NOMO-1 treated with DMSO at 0.1 percent for 48 hours (cell line): ENCODE results near the gene CAMTA1.

Experiments used
- DNase-seq: peaks from one replicate; lab custom pipeline; 2025; ENCODE audit not compliant: unreplicated experiment; lab: John Stamatoyannopoulos, UW

CAMTA1 gene

DNA sequence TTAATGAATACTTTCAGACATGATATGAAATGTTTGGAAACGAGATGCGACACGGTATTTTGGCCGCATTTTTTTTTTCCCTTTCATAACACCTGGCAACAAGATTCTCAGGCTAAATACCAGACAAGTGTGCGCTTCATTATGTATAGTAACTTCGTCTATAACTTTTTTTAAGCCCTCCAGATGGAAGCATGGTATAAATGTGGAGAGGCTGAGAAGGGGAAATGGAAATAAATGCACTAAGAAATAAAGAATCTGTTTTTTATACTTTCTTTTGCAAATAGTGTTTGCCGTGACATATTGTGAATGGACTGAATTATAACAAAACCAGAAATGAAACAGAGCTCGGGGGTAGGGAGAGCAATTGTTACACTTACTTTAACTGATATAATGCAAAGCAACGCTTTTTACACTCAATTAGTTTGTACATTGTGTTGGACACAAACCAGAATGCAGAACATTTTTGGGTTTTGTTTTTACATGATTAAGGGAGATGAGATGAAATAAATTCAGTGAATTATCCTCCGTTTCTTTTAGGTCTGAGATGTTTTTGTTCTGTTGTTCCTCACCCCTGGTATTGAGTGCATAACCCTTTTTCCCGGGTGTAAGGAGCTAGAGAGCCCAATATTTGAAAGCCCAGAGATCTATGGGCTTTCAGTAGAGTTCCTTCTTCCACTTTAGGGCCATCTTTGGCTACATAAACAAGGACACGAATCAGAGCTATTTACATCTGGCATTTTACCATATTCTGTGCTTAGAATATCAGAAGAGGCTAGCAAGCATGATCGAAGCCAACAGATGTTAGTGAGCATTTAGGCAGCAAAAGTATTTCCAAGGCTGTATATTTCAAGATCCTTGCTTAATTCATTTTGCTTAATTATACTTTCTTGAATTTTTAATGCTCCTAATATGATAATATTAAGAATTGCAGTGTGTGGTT, 478.0 kb downstream of the CAMTA1 start:
- DNase-seq = no peak

DNA sequence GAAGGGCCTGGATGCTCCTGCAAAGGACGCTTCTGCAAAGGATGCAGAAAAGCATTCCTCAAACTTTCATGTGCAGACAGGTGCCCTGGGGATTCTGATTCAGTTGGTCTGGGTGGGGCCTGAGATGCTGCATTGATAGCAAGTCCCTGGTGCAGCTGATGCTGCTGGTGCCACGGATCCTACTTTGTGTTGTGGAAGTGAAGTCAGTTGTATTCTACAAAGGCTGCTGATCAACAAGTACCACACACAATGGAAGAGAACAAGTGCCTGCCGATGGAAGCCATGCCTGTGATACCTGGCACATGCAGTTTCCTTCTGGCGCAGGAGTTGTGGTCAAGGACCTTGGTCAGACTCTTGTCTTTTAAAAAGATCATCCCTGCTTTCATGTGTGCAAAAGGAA, 478.8 kb downstream of the CAMTA1 start:
- DNase-seq = no peak

DNA sequence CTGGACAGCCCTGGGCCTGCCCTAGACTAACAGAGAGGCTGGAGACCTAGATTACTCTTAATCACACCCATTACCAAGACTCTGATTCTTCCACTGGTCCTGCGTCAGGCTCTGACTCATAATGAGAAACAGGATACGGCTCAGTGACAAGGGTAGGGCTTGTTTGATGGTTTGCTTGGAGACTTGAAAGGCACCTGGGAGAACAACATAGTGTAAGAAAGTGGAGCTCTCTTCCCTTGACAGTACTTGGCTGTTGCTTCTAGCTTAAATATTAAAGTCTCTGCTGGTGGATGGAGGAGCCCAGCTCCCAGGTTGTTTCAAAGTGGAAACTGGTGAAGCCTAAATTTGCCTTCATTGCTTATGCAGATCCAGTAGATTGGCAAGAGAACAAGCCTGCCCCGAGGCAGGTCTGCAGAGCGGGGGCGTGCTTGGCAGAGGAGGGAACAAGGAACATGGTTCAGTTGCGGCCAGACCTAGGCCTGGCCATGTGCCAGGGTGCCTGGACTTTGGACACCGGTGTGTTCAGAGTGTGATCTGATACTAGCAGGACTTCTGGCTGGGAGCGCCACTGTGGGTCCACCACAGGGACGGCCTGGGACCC, 480.6 kb downstream of the CAMTA1 start:
- no peak for DNase-seq

- no peak for DNase-seq
These were observed 481.3 kb downstream of the CAMTA1 start for GRCh38 chr1:7266561-7266960.

DNA sequence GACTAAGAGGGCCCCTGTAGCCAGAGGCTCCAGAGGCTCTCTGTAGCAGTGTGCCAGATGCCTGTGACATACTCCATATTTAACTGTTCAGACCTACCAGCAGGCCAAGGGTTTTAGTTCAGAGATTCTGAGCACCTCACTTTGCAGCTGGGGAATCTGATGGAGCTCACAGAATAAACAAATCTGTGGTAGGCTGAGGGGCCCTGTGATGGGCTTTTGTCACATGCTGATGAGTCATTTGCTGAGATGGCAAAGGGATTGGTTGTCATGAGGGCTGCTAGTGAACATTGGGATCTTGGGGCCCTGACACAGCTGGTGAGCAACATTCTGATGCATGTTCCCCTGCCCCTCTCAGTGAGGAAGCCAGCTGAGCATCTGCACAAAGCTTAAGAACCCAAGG, 482.2 kb downstream of the CAMTA1 start:
- no peak for DNase-seq

DNA sequence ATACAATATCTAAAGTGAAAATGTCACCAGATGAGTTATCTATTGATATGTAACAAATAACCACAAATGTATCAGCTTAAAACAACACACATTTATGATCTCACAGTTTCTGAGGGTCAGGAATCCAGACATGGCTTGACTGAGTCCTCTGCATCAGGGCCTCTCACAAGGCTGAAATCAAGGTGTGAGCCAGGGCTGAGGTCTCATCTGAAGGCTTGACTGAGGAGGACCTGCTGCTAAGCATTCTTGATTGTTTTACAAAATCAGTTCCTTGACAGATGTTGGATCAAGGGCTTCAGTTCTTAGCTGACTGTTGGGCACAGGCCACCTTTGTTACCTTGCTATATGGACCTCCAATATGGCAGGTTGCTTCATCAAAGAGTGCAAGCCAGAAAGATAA, 483.7 kb downstream of the CAMTA1 start:
- DNase-seq = no peak

- no peak for DNase-seq
These were observed 484.3 kb downstream of the CAMTA1 start for GRCh38 chr1:7269525-7269924.

DNA sequence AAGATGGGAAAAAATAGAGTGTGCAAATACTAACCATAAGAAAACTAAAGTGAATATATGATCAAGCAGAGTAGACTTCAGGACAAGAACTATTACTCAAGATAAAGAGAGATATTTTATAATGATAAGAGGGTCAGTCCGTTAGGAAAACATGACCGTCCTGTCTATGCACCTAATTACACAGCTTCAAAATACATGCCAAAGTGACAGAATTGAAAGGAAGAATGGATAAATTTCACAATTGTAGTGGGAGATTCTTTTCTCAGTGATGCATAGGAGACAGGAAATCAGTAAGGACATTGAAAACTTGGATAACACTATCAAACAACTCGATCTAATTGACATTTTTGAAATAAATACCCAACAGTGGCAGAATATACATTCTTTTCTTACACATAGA, 489.0 kb downstream of the CAMTA1 start:
- DNase-seq = no peak

- no peak for DNase-seq
These were observed 492.8 kb downstream of the CAMTA1 start for GRCh38 chr1:7278045-7278444.

DNA sequence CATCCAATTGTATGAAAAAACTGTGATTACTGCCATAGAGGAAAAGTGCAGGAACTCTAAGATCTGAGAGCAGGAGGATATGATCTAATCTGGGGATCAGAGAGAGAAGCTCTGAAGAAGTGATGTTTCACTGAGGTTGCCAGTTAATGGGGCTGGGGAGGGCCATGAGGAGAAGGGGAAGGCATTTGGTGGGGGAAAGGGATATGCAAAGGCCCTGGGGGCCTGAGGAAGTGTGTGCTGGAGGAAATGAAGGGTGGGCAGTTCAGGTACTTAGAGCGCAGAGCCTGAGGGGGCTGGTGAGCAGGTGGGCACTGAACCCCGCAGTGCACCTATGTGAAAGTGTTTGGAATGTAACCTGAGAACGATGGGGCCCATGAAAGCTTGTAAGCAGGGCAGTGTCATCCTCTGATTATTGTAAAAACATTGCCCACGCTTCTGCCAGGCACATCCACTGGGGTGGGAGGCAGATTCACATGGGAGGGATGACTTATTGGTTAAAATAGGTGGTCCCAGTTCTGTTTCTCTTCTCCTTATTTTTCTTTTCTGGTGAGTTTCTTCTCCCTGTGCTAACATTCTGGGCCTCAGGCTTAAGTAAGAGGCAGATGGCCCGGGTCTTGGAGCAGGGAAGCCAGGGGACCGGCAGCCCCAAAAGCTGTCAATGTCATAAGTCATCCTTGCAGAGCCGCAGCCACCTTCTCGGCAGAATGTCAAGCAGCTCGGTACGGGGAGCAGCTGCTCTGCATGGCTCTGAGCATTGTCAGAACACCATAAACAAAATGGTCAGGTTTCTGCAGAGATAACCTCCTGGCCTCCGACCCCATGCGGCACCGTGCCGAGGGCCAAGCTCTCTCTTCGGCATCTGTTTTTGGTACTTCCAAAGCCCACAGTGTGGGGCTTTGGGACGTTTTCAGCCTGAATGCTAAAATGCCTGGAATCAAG, 493.8 kb downstream of the CAMTA1 start:
- DNase-seq = no peak

- DNase-seq = no peak
These were observed 494.5 kb downstream of the CAMTA1 start for GRCh38 chr1:7279769-7280168.

DNA sequence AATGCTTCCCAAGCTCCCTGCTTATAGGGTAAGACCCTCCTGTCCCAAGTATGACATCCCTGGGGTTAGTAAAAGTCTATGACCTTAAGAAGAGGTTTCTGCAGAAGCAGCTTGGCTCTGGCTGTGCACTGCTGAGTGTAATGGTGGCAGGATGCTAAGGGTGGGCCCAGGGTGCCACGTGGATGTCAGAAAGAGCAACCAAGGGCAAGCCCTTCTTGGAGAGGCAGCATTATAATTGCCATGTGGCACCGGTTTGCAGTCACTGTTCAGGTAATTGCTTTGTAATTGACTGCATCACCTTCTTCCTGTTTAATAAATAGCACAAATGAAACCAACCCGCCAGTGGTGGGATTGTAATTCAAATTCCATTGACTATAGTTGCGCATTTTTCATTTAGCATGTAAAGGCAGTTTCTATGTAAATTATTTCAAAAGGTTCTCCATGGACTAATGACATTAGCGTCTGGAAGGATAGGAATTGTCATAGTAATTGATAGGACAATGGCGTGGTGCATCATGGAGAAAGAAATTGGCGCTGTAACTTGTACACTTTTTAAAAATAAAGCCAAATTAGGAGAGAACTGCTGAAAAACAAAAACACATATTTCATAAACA, 495.2 kb downstream of the CAMTA1 start:
- DNase-seq = no peak

DNA sequence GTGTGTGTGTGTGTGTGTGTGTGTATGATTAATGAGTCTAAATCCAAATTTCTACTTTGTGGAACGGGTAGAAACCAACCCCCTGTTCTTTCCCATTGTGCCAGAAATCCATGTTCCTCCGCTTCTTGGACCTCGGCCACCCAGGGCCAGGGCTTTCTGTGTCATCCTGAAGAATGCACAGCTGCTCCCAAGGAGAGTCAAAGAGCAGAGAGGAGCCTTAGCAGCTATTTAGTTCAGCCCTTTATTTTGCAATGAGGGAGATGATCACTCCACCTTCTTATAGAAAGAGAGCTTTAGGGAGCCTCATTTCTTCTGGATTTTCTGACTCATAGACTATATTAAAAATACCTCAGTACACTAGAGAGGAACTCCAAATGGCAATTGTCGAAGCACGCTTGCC, 496.6 kb downstream of the CAMTA1 start:
- no peak for DNase-seq

GRCh38 chr1:7284839-7285435, 499.7 kb downstream of the CAMTA1 start:
- no peak for DNase-seq

DNA sequence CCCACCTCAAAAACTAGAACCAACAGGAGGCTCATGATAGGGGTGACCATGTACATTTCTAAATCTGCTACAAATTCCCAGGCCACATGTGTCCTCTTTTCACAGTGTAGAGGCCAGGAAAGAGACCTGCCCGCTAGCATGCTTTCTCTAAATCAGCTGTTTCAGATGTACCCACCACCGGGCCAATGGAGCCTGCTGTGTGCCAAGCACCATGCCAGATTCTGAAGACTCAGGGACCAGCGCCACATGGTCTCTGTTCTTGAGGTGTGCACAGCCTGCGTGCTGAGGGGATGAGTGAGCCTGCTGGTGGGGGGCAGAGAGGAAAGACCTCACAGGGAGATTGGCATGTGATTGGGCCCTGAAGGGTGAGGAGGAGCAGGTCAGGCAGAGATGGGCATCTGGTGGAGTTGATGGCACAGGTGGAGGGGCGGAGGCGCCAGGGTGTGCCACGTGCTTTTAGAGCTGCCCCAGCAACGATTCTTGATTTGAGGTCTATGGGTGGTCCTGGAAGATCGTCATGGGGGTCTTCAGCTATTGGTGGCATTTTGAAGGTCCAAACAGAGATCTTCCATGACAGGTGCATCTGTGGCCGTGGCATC, 500.7 kb downstream of the CAMTA1 start:
- DNase-seq = no peak

GRCh38 chr1:7287013-7287412, 501.8 kb downstream of the CAMTA1 start:
- no peak for DNase-seq

GRCh38 chr1:7288992-7289391, 503.7 kb downstream of the CAMTA1 start:
- no peak for DNase-seq

DNA sequence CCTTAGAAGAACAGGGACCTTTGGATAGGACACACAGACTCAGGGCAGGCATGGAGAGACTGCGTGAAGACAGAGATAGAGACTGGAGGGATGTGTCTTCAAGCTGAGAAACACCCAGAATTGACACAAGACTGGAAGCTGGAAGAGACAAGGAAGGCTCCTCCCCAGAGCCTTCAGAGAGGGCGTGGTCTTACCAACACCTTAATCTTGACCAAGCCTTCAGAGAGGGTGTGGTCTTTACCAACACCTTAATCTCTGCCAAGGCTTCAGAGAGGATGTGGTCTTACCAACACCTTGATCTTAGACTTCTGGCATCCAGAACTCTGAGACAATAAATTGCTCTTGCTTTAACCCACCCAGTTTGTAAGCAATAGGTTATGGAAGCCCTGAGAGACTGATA, 504.4 kb downstream of the CAMTA1 start:
- no peak for DNase-seq

DNA sequence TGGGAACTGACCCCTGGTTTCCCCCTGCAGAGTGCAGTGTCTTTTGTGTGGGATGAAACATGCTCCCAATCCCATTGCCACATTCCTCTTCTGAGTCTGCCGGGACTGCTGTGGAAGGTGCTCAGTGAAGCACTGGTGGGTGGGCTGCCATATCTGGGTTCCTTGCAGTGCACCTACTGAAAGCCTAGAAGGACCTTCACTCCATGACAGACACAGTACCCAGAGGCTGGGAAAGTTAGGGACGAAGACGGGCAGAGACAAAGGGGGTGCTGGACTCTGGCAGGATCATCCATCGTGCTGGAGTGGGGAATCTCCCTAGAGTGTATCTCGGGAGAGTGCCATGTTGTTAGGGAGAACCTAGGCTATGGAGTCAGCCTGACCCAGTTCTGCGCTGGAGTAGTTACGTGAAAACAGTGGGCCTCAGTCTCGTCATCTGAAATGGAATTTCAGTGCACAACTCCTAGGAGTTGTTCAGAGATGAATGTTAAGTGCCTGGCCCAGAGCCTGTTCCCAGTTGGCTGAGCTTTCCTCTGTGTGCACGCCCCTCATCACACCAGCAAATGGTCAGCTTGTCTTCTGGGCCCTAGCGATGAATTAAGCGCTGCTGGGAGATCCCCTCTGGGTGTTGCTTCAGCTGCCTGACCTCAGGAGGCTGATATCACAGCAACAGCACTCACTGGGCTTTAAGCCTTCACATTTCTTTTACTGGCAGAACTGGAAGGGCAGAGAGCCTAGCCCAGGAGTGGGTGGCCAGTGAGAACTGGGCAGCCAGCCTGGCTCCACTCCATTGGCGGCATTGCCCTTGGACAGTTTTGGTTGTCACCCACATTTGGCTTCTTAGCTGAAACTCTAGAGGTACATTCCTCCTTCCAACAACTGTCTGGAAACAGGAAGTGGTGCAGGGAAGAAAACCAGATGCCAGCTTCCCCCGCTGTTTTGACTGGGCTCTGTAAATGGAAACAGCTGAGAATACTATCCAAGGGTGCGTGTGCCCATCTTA, 506.0 kb downstream of the CAMTA1 start:
- no peak for DNase-seq
